PFSK-1 (cell line): Measurements from ENCODE around the gene ATP6V1B1.

Experiments used
- FOXP2 ChIP-seq: optimal IDR thresholded peaks from 2 replicates; pipeline ENCODE3; 2011; ENCODE audit warnings: borderline replicate concordance, control low read depth, inconsistent platforms; ENCODE audit not compliant: insufficient read depth; ENCODE audit errors: extremely low read length, extremely low read depth
- POLR2AphosphoS5 ChIP-seq: IDR thresholded peaks from 2 replicates; pipeline ENCODE4 v1.6.1; 2012; ENCODE audit warnings: low read depth, mild to moderate bottlenecking, control low read depth, low read length, moderate library complexity
- REST ChIP-seq, 2 experiments: IDR thresholded peaks; 2 replicates each; pipeline versions ENCODE4 v1.6.1 to v1.8.0; 2011 to 2012; ENCODE audit warnings: low read depth in 2 of 2, low read length in 2 of 2, control low read depth in 1 of 2, inconsistent platforms in 1 of 2, mild to moderate bottlenecking in 1 of 2, moderate library complexity in 1 of 2; ENCODE audit not compliant: insufficient read depth in 1 of 2
- SIN3A ChIP-seq: IDR thresholded peaks from 2 replicates; pipeline ENCODE4 v1.6.1; 2012; ENCODE audit warnings: mild to moderate bottlenecking, low read length, moderate library complexity, borderline replicate concordance; ENCODE audit not compliant: insufficient read depth
- TAF1 ChIP-seq: IDR thresholded peaks from 2 replicates; pipeline ENCODE4 v1.6.1; 2012; ENCODE audit warnings: low read length, control low read depth, borderline replicate concordance; ENCODE audit not compliant: insufficient read depth

ATP6V1B1 gene

GRCh38 chr2:70966681-70967080, 31.0 kb downstream of the ATP6V1B1 start:
- TF ChIP-seq REST (IDR thresholded peaks at IDR 0.05; ENCODE audit: insufficient read depth in 1 of 2, low read depth in 2 of 2, low read length in 2 of 2) (no peak), FOXP2 (no peak), POLR2AphosphoS5 (no peak), TAF1 (no peak), SIN3A (no peak)

- TF ChIP-seq REST (IDR thresholded peaks at IDR 0.05; ENCODE audit: insufficient read depth in 1 of 2, low read depth in 2 of 2, low read length in 2 of 2) = no peak
- TF ChIP-seq FOXP2 = no peak
- no peak for TF ChIP-seq POLR2AphosphoS5
- no peak for TF ChIP-seq SIN3A
- TF ChIP-seq TAF1 = no peak
Observed at GRCh38 chr2:70967189-70967588, 31.5 kb downstream of the ATP6V1B1 start.

GRCh38 chr2:70974592-70974991, 38.9 kb downstream of the ATP6V1B1 start:
- no peak for TF ChIP-seq TAF1

GRCh38 chr2:70975237-70975636, 39.5 kb downstream of the ATP6V1B1 start:
- TF ChIP-seq POLR2AphosphoS5 (no peak), TAF1 (no peak), SIN3A (no peak), REST (IDR thresholded peaks at IDR 0.05; ENCODE audit: insufficient read depth in 1 of 2, low read depth in 2 of 2, low read length in 2 of 2) (no peak), FOXP2 (no peak)

- no peak for TF ChIP-seq SIN3A
- TF ChIP-seq POLR2AphosphoS5 = no peak
- TF ChIP-seq REST (IDR thresholded peaks at IDR 0.05; ENCODE audit: insufficient read depth in 1 of 2, low read depth in 2 of 2, low read length in 2 of 2) = no peak
- TF ChIP-seq TAF1 = no peak
- no peak for TF ChIP-seq FOXP2
Observed at GRCh38 chr2:70977605-70978205, 42.0 kb downstream of the ATP6V1B1 start.
